ENCODE results near the gene MBNL1. TPM values are rescaled to one million over a fixed set of nuclear protein-coding genes. Genes with fewer than 3 reads are reported as not detected.

Gene MBNL1
- total RNA-seq, 1 donor from 2014 or later: 229 TPM

DNA sequence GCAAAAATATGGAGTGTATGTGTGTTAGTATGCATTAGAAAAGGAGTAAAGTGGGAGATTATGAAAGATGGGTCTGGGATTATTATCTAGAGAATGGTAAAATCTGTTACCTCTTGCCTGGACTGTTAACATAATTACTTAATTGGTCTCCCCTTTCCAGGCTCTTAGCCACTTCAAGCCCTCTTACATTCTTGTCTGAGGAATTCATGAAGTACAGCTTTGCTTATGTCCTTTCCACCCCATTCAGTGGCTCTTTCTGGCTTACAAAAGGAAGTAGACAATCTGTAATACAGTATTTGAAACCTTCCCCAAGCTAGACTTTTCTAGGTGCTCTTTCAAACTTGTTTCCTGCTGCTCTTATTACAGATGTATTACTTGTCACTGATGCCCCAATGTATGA lies 129.8 kb downstream of the MBNL1 start:
- DNase-seq (no peak), ATAC-seq (peak; percentile 77)
- Histone ChIP-seq H3K4me1 (peaks cover 84% of the 10 kb centered on the region), H3K27me3 (no peaks in the 10 kb centered on the region), H3K9me3 (no peaks in the 10 kb centered on the region), H3K27ac (peak overlapping the region; percentile 1), H3K4me3 (no peak overlapping the region), H3K36me3 (peaks cover 15% of the 10 kb centered on the region)
- TF ChIP-seq, protein P1, sequence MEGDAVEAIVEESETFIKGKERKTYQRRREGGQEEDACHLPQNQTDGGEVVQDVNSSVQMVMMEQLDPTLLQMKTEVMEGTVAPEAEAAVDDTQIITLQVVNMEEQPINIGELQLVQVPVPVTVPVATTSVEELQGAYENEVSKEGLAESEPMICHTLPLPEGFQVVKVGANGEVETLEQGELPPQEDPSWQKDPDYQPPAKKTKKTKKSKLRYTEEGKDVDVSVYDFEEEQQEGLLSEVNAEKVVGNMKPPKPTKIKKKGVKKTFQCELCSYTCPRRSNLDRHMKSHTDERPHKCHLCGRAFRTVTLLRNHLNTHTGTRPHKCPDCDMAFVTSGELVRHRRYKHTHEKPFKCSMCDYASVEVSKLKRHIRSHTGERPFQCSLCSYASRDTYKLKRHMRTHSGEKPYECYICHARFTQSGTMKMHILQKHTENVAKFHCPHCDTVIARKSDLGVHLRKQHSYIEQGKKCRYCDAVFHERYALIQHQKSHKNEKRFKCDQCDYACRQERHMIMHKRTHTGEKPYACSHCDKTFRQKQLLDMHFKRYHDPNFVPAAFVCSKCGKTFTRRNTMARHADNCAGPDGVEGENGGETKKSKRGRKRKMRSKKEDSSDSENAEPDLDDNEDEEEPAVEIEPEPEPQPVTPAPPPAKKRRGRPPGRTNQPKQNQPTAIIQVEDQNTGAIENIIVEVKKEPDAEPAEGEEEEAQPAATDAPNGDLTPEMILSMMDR (IDR thresholded peaks at IDR 0.05): no peak
- intact Hi-C loops (cut with DNase I): no loop called here

DNA sequence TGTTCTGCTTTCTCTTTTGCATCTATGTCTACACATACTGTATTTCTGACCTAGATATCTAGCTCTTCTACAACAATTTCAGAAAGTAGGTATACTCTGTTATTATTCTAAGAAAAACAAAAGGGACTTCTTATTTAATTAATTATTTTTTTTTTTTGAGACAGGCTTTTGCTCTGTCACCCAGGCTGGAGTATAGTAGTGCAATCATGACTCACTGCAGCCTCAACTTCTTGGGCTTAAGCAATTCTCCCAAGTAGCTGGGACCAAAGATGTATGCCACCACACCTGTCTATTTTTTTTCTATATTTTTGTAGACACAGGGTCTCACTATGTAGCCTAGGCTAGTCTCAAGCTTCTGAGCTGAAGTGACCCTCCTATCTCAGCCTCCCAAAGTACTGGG lies 130.6 kb downstream of the MBNL1 start:
- H3K4me3 ChIP-seq: no peak overlapping the region
- no peaks in the 10 kb centered on the region for H3K27me3 ChIP-seq
- TF ChIP-seq, protein P1 (IDR thresholded peaks at IDR 0.05): no peak
- peaks cover 15% of the 10 kb centered on the region for H3K36me3 ChIP-seq
- peak; percentile 35 for ATAC-seq
- peak overlapping the region; percentile 1 for H3K27ac ChIP-seq
- H3K9me3 ChIP-seq: no peaks in the 10 kb centered on the region
- DNase-seq: no peak
- H3K4me1 ChIP-seq: peaks cover 84% of the 10 kb centered on the region
- intact Hi-C loops (cut with DNase I): no loop called here

GRCh38 chr3:152400887-152401286 lies 132.2 kb downstream of the MBNL1 start:
- Histone ChIP-seq H3K4me1 (peaks cover 88% of the 10 kb centered on the region), H3K9me3 (no peaks in the 10 kb centered on the region), H3K27me3 (no peaks in the 10 kb centered on the region), H3K4me3 (no peak overlapping the region), H3K27ac (no peak overlapping the region), H3K36me3 (peaks cover 11% of the 10 kb centered on the region)
- ATAC-seq (no peak), DNase-seq (no peak)
- intact Hi-C loops (cut with DNase I): no loop called here
- TF ChIP-seq, protein P1 (IDR thresholded peaks at IDR 0.05): no peak

- Histone ChIP-seq H3K4me1 (peaks cover 80% of the 10 kb centered on the region), H3K36me3 (no peaks in the 10 kb centered on the region), H3K27ac (peak overlapping the region; percentile 63), H3K4me3 (no peak overlapping the region), H3K27me3 (no peaks in the 10 kb centered on the region), H3K9me3 (no peaks in the 10 kb centered on the region)
- TF ChIP-seq, protein P1 (IDR thresholded peaks at IDR 0.05): no peak
- intact Hi-C loops (cut with DNase I): no loop called here
- ATAC-seq (peak; percentile 53), DNase-seq (no peak)
Observed at GRCh38 chr3:152402695-152403451, 134.1 kb downstream of the MBNL1 start.

- no peaks in the 10 kb centered on the region for H3K27me3 ChIP-seq
- peak; percentile 85 for ATAC-seq
- H3K9me3 ChIP-seq: no peaks in the 10 kb centered on the region
- peaks cover 73% of the 10 kb centered on the region for H3K4me1 ChIP-seq
- no peaks in the 10 kb centered on the region for H3K36me3 ChIP-seq
- H3K27ac ChIP-seq: peak overlapping the region; percentile 63
- intact Hi-C loops (cut with DNase I): no loop called here
- H3K4me3 ChIP-seq: no peak overlapping the region
- DNase-seq: peak; percentile 68
- TF ChIP-seq, protein P1 (IDR thresholded peaks at IDR 0.05): no peak
Observed at GRCh38 chr3:152403632-152404066, 134.9 kb downstream of the MBNL1 start.

Data from upper lobe of right lung (tissue), 1 donor.